Mucosa of stomach (tissue), 1 donor: Measurements from ENCODE around the gene KLHL1.

Source experiments
- H3K27me3 ChIP-seq: one replicate; pipeline ENCODE4 v1.7.0; 2013; ENCODE audit warnings: mild to moderate bottlenecking, low read length; ENCODE audit not compliant: control insufficient read depth, insufficient read depth
- H3K36me3 ChIP-seq: one replicate; pipeline ENCODE4 v1.7.0; 2013; ENCODE audit warnings: low read length; ENCODE audit not compliant: control insufficient read depth, insufficient read depth
- H3K4me1 ChIP-seq: one replicate; pipeline ENCODE4 v1.7.0; 2013; ENCODE audit warnings: mild to moderate bottlenecking, low read length; ENCODE audit not compliant: control insufficient read depth, insufficient read depth
- H3K4me3 ChIP-seq: one replicate; pipeline ENCODE4 v1.7.0; 2013; ENCODE audit warnings: low read length
- H3K9ac ChIP-seq: one replicate; pipeline ENCODE4 v1.7.0; 2013; ENCODE audit warnings: mild to moderate bottlenecking, low read length, moderate library complexity
- H3K9me3 ChIP-seq: one replicate; pipeline ENCODE4 v1.7.0; 2013; ENCODE audit warnings: mild to moderate bottlenecking, low read length, moderate library complexity; ENCODE audit not compliant: control insufficient read depth
- donor health status: Pancreatic carcinoma.

Gene KLHL1

GRCh38 chr13:69928262-69928661 lies 180.0 kb downstream of the KLHL1 start:
- H3K4me3 ChIP-seq, result no peak overlapping the region
- H3K4me1 ChIP-seq, result no peaks in the 10 kb centered on the region
- H3K27me3 ChIP-seq, result no peaks in the 10 kb centered on the region
- H3K36me3 ChIP-seq, result no peaks in the 10 kb centered on the region
- no peaks in the 10 kb centered on the region for H3K9me3 ChIP-seq
- H3K9ac ChIP-seq, result no peak overlapping the region

- Histone ChIP-seq H3K4me3 (no peak overlapping the region), H3K27me3 (no peaks in the 10 kb centered on the region), H3K36me3 (no peaks in the 10 kb centered on the region), H3K9ac (no peak overlapping the region), H3K9me3 (no peaks in the 10 kb centered on the region), H3K4me1 (no peaks in the 10 kb centered on the region)
Measured at GRCh38 chr13:69921156-69921555, 187.1 kb downstream of the KLHL1 start.

- no peak overlapping the region for H3K4me3 ChIP-seq
- no peak overlapping the region for H3K9ac ChIP-seq
- no peaks in the 10 kb centered on the region for H3K27me3 ChIP-seq
- peaks cover 4% of the 10 kb centered on the region for H3K4me1 ChIP-seq
- no peaks in the 10 kb centered on the region for H3K36me3 ChIP-seq
- H3K9me3 ChIP-seq, result no peaks in the 10 kb centered on the region
Measured at GRCh38 chr13:69912630-69913029, 195.6 kb downstream of the KLHL1 start.

GRCh38 chr13:69910800-69911199 lies 197.5 kb downstream of the KLHL1 start:
- H3K9ac ChIP-seq, result no peak overlapping the region
- no peaks in the 10 kb centered on the region for H3K27me3 ChIP-seq
- peaks cover 4% of the 10 kb centered on the region for H3K4me1 ChIP-seq

GRCh38 chr13:69904784-69905183 lies 203.5 kb downstream of the KLHL1 start:
- Histone ChIP-seq H3K4me1 (no peaks in the 10 kb centered on the region), H3K36me3 (no peaks in the 10 kb centered on the region), H3K9me3 (no peaks in the 10 kb centered on the region), H3K9ac (no peak overlapping the region), H3K27me3 (no peaks in the 10 kb centered on the region), H3K4me3 (no peak overlapping the region)

More at GRCh38 chr13:69910800-69911199, 197.5 kb downstream of the KLHL1 start:
- Histone ChIP-seq H3K4me3 (no peak overlapping the region), H3K9me3 (no peaks in the 10 kb centered on the region), H3K36me3 (no peaks in the 10 kb centered on the region)

- Histone ChIP-seq H3K36me3 (no peaks in the 10 kb centered on the region), H3K4me3 (no peak overlapping the region), H3K27me3 (no peaks in the 10 kb centered on the region), H3K9ac (no peak overlapping the region), H3K9me3 (no peaks in the 10 kb centered on the region), H3K4me1 (no peaks in the 10 kb centered on the region)
Measured at GRCh38 chr13:69903081-69903480, 205.2 kb downstream of the KLHL1 start.

- Histone ChIP-seq H3K9ac (no peak overlapping the region), H3K27me3 (no peaks in the 10 kb centered on the region), H3K4me1 (no peaks in the 10 kb centered on the region), H3K9me3 (no peaks in the 10 kb centered on the region), H3K36me3 (no peaks in the 10 kb centered on the region), H3K4me3 (no peak overlapping the region)
Measured at GRCh38 chr13:69882451-69882850, 225.8 kb downstream of the KLHL1 start.

- H3K36me3 ChIP-seq, result no peaks in the 10 kb centered on the region
- H3K4me3 ChIP-seq, result no peak overlapping the region
- no peaks in the 10 kb centered on the region for H3K27me3 ChIP-seq
- no peaks in the 10 kb centered on the region for H3K9me3 ChIP-seq
- no peaks in the 10 kb centered on the region for H3K4me1 ChIP-seq
- no peak overlapping the region for H3K9ac ChIP-seq
Measured at GRCh38 chr13:69879936-69880335, 228.3 kb downstream of the KLHL1 start.

GRCh38 chr13:69872321-69873047 lies 235.8 kb downstream of the KLHL1 start:
- Histone ChIP-seq H3K4me3 (no peak overlapping the region), H3K36me3 (no peaks in the 10 kb centered on the region), H3K4me1 (no peaks in the 10 kb centered on the region), H3K9me3 (no peaks in the 10 kb centered on the region), H3K9ac (no peak overlapping the region), H3K27me3 (no peaks in the 10 kb centered on the region)

GRCh38 chr13:69866555-69866954 lies 241.7 kb downstream of the KLHL1 start:
- Histone ChIP-seq H3K27me3 (no peaks in the 10 kb centered on the region), H3K4me3 (no peak overlapping the region), H3K9ac (no peak overlapping the region), H3K4me1 (no peaks in the 10 kb centered on the region), H3K36me3 (no peaks in the 10 kb centered on the region), H3K9me3 (no peaks in the 10 kb centered on the region)

GRCh38 chr13:69857183-69857821 lies 250.9 kb downstream of the KLHL1 start:
- H3K9ac ChIP-seq, result no peak overlapping the region
- H3K4me3 ChIP-seq, result no peak overlapping the region
- no peaks in the 10 kb centered on the region for H3K27me3 ChIP-seq
- H3K36me3 ChIP-seq, result no peaks in the 10 kb centered on the region
- H3K4me1 ChIP-seq, result no peaks in the 10 kb centered on the region
- no peaks in the 10 kb centered on the region for H3K9me3 ChIP-seq

GRCh38 chr13:69856331-69856730 lies 251.9 kb downstream of the KLHL1 start:
- Histone ChIP-seq H3K9me3 (no peaks in the 10 kb centered on the region), H3K9ac (no peak overlapping the region), H3K4me3 (no peak overlapping the region), H3K4me1 (no peaks in the 10 kb centered on the region), H3K36me3 (no peaks in the 10 kb centered on the region), H3K27me3 (no peaks in the 10 kb centered on the region)
